HG03432 (cell line): Measurements from ENCODE around the gene POLR2L.

ENCODE experiments used
- ATAC-seq: cut with Tn5 transposase; IDR thresholded peaks from one replicate; pipeline ENCODE4 v1.9.1; 2021; ENCODE audit warnings: mild to moderate bottlenecking, moderate library complexity; ENCODE audit not compliant: unreplicated experiment

The POLR2L gene

DNA sequence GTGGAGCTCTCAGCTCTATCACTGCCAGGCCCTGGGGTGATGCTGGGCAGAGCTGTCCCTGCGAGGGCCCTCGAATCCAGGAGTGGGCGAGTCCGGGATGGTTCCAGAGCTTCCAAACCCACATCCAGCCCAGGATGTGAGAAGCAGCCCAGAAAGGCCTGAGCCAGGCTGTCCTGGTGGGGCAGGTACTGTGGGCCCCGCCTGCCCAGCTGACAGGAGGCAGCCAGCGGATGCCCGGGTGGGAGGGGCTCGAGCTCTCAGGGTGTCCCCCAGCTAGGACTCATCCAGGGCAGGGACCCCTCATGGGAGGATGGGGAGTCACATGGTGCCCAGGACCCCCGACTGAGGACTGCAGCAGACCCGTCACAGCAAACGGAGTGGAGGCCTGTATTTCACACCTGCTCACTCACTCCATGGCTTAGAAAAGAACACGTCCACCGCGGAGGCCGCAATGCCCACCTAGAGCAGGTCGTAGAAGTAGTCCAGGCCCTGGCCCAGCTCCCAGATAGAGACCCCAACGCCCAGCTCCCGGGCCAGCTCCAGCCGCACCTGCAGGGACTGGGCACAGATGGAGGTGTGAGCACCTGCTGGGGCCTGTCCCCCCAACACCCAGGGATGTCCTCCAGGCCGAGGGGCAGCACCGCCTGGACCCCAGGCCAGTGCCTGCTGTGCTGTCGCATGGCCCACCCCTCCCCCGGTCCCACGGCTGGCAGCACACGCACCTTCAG, 27.2 kb upstream of the POLR2L start:
- ATAC-seq: no peak

DNA sequence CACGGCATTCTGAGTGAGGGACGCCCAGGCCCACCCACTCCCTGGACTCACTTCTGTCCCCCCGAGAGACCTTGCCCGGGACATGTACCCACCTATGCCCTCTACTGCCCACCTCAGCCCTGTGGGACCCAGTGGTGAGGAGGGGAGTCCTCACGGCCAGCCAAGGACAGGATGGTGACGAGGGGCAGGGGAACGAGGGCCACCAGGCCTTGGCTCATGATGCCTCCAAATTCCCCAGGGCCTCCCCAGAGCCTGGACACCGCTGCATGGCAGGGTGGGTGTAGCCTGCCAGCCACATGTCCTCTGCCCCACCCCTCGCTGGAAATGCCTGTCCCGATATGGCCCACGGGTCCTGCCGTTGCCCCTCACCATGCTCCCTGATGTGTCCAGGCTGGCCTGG, 26.5 kb upstream of the POLR2L start:
- no peak for ATAC-seq

DNA sequence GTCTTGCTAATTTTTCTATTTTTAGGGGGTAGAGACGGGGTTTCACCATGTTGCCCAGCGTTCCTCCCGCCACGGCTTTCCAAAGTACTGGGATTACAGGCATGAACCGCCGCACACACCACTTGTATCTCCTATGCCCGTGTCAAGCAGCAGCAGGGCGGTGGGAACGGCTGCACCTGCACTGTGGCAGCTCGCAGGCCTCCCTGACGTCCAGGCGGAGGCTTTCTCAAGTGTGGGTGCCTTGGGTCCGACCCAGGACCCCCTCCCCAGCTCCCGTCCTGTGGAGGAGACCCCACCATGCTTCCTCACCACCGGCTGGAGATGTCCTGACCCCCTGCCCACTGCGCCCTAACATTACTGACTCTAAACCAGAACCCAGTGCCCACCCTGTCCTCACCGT, 26.1 kb upstream of the POLR2L start:
- no peak for ATAC-seq

DNA sequence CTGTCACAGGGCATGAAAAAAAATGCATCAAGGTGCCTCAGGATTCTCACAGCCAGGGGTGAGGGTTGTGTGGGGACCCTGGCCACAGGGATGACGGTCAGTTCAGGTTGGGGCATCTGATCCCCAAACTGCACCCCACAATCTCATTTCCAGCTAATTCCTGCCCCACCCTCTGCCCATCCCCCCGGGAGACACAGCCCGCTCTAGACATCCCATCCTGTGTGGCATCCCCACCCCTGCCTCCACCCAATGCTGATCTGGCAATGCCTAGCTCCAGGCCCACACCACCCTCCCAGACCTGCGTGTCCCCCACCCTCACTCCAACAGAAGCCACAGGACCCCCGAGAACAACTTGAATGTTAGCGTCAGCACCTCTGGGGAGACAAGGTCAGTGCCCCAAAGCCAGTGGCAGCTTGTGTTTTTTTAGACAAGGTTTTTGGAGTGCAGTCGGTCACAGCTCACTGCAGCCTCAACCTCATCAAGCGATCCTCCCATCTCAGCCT, 25.6 kb upstream of the POLR2L start:
- no peak for ATAC-seq

DNA sequence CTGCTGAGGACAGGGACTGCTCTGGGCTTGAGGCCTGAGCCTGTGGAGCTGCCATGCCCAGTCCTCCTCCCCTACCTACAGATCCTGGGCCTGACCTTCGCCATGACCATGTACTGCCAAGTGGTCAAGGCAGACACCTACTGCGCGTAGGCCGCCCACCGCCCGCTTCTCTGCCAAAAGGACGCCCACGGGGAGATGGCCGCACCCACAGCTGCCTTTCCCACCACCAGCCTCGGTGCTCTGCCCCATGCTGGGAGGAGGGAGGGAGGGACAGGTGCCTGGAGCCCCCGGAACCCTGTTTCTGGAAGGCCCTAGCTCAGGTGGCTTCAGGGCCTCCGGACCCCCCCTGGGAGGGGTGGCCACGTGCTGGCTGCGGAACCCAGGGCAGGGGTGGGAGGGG, 24.2 kb upstream of the POLR2L start:
- no peak for ATAC-seq

DNA sequence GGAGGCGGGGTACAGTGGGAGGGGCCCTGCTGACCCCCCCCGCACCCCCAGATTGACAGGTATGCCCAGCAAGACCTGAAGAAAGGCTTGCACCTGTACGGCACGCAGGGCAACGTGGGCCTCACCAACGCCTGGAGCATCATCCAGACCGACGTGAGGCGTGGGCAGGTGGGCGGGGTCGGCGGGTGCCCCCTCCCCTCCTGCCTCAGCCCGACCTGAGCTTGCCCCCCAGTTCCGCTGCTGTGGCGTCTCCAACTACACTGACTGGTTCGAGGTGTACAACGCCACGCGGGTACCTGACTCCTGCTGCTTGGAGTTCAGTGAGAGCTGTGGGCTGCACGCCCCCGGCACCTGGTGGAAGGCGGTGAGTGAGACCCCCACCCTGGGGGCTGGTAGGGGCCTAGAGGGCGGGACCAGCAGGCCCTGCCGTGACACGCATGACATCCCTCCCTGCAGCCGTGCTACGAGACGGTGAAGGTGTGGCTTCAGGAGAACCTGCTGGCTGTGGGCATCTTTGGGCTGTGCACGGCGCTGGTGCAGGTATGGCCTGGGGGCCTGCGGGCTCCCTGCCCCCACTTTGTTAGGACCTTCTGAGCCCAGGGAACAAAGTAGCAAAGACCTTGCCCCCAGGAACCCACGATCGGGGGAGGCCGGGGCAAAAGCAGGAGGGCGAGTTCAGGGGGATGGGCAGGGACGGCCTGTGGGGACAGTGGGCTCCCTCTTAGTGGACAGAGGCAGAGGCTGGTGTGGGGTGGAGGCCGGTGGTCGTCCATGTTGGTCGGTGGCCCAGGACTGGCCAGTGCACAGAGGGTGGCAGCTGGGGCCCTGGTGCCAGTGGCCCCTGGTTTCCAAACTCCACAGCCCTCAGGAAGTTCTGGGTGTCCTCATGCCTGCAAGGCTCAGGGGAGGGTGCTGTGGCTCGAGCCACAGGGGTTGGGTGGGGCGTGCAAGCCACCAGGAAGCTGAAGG, 23.4 kb upstream of the POLR2L start:
- no peak for ATAC-seq

DNA sequence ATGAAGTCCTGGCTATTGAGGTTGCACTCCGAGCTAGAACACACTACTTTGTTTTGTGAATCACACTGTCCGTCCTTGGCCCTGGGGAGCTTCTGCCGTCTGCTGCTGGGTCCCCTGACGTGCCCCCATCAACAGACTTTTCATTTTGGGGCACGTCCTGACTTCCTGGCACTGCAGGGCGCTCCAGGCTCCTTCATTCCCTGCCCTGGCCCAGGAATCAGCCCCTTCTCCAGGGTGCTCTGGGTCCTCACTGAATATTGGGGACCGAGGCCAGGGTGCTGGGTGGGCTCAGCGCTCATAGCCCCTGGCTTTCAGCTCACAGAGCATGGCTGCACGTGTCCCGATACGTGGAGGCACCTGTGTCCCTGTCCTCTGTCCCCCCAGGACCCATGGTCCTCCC, 22.6 kb upstream of the POLR2L start:
- ATAC-seq: no peak

DNA sequence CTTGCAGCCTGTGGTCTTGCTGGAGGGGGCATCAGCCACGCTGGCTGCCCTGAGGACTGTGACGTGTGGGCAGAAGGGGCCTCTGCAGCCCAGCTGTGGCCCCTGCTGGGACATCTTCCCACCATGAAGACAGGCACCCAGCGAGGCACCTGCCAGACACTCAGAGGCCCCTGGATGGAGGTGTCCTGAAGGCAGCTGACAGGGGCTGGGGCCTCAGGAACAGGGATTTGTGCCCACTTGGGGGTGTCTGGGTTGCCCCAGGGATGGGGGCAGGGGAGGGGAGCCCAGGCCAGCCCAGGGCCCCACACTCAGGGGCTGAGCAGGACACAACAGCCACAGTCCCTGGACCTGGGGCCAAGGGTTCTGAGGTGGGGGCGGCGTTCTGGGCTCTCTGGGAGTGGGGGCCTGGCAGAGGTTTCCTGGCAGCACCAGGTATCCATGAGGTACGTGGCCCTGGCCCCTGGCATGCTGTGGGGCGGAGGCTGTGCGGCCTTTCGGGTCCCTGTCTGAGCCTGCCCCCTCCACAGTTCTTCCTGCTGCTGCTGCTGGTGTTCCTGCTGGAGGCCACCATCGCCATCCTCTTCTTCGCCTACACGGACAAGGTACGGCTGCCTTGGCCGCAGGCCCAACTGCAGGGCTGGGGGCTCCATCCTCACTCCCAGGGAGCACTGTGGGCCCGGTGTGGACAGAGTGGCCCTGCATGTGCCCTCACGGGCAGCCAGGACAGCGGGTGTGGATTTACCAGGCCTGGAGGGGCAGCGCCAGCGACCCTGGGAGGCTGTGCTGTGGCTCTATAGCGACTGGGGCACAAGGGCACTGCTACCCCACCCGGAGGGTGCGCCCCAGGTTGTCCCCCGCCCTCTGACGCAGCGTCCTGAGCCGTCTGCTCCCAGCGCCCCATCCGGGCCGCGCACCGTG, 21.8 kb upstream of the POLR2L start:
- ATAC-seq: no peak

DNA sequence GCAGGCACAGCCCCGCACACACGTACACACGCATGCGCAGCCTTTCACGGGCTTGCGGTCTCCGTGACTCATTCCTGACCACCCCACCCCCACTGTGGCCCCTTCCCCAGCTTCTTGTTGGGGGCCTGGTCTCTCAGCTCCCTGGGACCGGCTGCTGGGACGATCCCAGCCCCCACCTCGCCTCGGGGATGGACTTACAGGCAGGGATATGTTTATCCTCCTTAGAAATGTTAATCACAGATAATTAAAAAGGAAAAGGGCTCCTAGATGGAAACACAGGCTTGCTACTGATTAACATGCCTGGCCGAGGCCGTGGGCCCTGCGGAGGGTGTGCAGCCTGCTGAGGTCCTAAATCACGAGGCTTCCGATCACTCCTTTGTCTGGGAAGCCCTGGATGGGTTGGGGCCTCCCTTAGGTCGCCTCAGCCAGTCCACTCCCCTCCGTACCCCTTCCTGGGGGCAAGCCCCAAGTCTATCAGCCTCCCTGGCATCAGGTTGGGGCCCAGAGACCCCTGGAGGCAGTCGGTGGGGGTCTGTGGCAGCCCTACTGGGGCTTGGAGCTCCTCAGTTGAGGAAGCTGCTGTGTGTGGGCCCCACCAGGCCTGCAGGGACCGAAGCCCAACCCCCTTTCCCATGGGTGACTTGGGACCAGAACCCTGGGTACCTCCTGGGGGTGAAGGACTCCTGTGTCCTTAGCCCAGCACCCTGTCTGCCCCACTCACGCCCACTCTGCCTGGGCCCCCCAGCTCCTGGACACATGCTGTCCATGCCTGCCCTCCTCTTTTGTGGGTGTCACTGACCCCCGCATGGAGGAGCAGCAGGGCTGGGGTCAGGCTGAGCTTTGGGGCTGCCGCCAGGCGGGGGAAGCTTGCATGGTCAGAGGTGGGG, 20.9 kb upstream of the POLR2L start:
- ATAC-seq: no peak

DNA sequence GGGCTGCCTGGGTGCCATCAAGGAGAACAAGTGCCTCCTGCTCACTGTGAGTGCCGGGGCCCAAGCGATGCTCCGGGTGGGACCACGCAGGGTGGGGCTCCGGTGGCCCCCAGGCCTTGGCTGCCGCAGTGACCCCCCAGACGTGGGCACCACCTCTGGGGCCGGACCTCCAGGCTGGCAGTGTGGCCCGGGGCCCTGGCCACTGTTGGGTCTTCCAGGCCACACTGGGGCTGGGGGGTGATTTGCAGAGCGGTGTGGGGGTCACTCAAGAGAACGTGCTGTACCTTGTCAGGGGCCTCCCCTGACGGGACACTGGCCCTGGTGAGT, 20.3 kb upstream of the POLR2L start:
- no peak for ATAC-seq

DNA sequence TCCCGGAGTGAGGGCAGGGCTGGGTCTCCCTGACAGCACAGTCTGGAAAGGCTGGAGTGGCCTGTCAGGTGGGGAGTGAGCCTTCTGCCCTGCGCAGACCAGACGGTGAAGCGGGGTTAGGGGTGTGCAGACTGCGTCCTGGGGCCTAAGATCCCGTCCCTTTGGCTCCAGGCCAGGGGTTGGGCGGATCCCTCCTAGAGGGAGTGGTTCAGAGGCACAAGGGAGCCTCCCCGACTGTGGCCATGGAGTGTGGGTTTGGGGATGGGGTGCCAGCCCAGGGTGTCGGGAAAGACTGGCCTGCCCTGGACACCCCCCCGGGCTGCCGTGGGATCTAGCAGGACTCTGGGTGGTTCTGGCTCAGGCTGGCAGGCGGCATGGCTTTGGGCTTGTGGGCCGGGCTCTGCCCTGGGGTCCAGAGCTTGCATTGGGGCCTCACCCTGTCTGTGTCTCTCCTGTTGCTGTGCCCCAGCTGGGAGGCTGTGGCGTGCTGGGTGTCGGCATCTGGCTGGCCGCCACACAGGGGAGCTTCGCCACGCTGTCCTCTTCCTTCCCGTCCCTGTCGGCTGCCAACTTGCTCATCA, 19.8 kb upstream of the POLR2L start:
- no peak for ATAC-seq

DNA sequence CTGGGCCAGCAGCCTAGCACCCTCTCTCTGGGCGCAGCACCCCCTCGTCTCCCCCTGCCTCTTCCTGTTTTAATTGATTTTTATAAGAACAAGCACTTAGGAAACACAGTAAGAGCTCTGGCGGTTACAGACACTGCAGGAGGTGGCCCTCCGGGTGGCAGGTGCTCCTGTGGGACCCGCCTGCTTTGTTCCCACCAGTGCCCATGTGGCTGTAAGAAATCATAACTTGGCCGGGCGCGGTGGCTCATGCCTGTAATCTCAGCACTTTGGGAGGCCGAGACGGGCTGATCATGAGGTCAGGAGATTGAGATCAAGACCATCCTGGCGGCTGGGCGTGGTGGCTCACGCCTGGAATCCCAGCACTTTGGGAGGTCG, 18.8 kb upstream of the POLR2L start:
- ATAC-seq: no peak

DNA sequence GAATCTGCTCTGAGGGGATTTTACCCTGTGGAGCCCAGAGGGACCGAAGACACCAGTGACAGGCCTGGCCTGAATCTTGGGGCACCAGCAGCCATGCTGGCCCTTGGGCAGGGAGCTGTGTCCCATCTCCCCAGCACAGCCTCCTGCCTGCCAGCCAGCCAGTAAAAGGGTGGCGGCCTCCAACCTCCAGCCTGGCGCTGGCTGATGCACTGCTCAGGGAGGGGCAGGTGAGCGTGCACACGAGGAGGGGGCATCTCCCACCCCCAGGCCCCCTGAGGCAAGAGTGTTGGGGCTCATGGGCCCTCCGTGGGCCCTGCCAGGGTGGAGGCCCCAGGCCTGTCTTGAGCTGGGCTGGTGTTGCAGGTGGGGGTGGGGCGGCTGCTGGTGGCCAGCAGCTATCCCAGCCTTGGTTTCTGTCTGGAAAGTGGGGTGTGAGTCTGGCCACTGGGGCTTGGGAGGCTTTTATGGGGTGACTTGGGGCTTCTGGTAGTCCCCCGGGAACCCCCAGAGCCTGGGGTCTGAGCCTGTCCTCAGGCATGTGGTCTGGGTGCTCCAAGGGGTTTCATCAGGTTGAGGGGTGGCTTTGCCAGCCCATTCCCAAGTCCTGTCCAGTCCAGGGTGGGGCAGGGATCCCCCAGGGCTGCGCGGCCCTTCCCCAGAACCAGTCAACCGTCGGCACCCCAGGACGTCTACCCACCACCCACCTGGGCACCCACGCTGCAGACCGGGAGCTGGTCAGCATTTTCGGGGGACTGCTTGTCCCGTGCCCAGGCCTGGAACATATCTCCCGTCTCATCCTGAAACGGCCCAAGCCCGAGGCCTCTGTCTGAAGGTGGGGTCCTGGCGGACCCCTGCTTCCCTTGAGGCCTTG, 18.1 kb upstream of the POLR2L start:
- no peak for ATAC-seq

DNA sequence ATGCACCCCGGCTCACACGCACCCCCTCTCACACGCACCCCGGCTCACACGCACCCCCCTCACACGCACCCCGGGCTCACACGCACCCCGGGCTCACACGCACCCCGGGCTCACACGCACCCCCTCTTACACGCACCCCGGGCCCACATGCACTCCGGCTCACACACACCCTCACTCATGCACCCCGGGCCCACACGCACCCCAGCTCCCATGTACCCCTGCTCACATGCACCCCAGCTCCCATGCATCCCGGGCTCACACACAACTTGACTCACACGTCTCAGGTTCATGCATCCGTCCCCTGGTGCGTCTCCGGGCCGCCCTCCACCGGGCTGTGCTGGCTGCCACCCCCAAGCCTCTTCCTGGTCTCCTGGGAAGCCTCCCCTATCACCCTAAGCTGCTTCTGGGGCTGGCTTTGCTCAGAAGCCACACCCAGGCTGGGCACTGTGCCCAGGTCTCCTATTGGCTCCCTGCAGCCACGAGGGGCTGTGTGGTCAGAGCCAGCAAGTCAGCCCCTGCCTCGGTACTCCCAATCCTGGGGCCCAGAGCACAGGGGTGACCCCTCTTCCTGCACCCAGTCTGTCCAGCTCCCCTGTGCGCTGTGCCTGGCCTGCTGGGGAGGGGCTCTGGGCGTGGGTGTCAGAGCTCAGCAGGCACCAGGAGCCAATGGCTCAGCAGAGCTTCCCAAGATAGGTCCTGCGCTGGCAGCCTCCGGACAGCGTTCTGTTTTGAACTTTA, 17.2 kb upstream of the POLR2L start:
- no peak for ATAC-seq

DNA sequence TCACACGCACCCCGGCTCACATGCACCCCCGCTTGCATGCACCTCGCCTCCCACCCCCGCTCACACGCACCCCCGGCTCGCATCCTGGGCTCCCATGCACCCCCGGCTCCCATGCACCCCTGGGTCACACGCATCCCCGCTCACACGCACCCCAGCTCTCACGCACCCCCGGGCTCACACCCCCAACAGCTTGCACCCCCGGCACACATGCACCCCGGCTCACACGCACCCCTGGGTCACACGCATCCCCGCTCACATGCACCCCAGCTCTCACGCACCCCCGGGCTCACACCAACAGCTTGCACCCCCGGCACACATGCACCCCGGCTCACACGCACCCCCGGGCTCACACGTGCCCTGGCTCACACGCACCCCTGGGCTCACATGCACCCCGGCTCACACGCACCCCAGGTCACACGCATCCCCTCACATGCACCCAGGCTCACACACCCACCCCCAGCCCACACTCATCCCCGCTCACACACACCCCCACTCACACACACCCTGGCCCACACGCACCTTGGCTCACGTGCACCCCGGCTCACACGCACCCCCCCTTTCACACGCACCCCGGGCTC, 16.5 kb upstream of the POLR2L start:
- no peak for ATAC-seq

DNA sequence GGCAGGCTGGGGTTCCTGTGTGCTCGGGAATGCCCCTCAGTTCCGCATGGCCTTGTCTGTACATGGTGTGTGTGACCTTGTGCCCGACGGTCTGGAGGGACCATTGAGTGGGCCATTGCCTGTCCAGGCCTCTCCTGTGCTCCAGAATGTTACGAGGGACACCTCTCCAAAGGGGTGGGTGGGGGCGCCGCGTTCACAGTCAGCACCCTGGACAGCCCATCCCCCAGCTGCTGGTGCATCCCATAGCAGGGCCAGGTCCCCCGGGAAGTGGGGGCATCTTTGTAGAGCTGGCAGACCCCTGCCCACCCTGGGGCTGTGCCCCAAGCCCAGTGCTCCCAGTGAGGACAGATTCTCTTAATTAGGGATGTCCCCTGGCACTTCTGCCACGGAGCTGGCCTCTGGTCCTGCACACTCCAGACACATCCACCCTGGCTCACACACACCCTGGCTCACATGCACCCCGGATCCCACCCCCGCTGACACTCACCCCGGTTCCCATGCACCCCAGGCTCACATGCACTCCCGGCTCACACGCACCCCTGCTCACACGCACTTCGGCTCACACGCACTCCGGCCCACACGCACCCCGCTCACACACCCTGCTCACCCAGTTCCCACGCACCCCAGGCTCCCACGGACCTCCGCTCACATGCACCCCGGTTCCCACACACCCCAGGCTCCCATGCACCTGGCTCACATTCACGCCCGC, 15.9 kb upstream of the POLR2L start:
- no peak for ATAC-seq

DNA sequence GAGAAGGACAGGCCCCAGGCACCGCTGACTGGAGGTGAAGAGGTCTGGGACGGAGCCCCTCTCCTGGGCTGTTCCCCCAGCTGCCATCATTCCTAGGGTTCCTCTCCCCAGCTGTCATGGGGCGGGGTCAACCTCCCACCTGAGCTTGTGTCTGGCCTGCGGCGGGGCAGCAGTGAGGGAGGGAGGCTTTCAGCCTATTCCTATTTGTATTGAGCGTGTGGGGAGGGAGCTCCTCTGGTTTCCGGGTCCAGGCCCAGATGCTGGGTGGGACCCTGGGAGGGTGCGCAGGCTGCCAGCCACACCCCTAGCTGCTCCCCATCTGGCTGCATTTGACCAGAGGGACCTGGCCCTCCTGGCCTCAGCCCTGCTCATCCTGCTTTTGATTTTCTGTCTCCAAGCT, 14.1 kb upstream of the POLR2L start:
- no peak for ATAC-seq
